H1 (cell line): ENCODE results near the gene VN1R5.

Source experiments
- CEBPB ChIP-seq: IDR thresholded peaks from 2 replicates; pipeline ENCODE4 v1.6.1; 2012; ENCODE audit warnings: low read depth, low read length
- EZH2 ChIP-seq: fragments of 200-600 bp; sonication (generic); IDR thresholded peaks from 2 replicates; pipeline ENCODE4 v1.7.1; 2012; ENCODE audit warnings: low read depth, mild to moderate bottlenecking, moderate library complexity, low read length, inconsistent platforms; ENCODE audit not compliant: severe bottlenecking
- MAFK ChIP-seq: IDR thresholded peaks from 2 replicates; pipeline ENCODE4 v1.6.1; 2012; ENCODE audit warnings: low read depth, mild to moderate bottlenecking, improper control_type of control experiment, low read length
- RAD21 ChIP-seq, 2 experiments: IDR thresholded peaks in 1 of 2; conservative IDR thresholded peaks in 1 of 2; 2 replicates each; pipeline ENCODE4 v1.6.1; 2011; ENCODE audit warnings: low read depth in 2 of 2, low read length in 2 of 2, improper control_type of control experiment in 1 of 2, inconsistent platforms in 1 of 2, mild to moderate bottlenecking in 1 of 2, moderate library complexity in 1 of 2
- SP1 ChIP-seq: IDR thresholded peaks from 2 replicates; pipeline ENCODE4 v1.6.1; 2011; ENCODE audit warnings: low read depth, low read length
- TAF1 ChIP-seq: IDR thresholded peaks from 2 replicates; pipeline ENCODE4 v1.6.1; 2011; ENCODE audit warnings: mild to moderate bottlenecking, low read depth, low read length
- YY1 ChIP-seq: IDR thresholded peaks from 2 replicates; pipeline ENCODE4 v1.6.1; 2011; ENCODE audit warnings: low read depth, mild to moderate bottlenecking, low read length
- TF ChIP-seq, protein P1 (sequence below), 3 experiments: IDR thresholded peaks; 1 replicate in 2 of 3; 2 replicates in 1 of 3; pipeline versions ENCODE4 v1.5.1 to v1.6.1; 2011; ENCODE audit warnings: low read length in 3 of 3, mild to moderate bottlenecking in 3 of 3, inconsistent platforms in 2 of 3, low read depth in 1 of 3, moderate library complexity in 1 of 3; ENCODE audit not compliant: insufficient read depth in 1 of 3; ENCODE audit errors: control extremely low read depth in 1 of 3

- TF ChIP-seq EZH2 (no peak), RAD21 (IDR thresholded peaks at IDR 0.05 in 1 of 2, conservative IDR thresholded peaks at IDR 0.05 in 1 of 2; ENCODE audit: low read depth in 2 of 2, low read length in 2 of 2) (no peak), MAFK (no peak), TAF1 (no peak), SP1 (no peak), CEBPB (no peak), YY1 (no peak)
- TF ChIP-seq, protein P1, sequence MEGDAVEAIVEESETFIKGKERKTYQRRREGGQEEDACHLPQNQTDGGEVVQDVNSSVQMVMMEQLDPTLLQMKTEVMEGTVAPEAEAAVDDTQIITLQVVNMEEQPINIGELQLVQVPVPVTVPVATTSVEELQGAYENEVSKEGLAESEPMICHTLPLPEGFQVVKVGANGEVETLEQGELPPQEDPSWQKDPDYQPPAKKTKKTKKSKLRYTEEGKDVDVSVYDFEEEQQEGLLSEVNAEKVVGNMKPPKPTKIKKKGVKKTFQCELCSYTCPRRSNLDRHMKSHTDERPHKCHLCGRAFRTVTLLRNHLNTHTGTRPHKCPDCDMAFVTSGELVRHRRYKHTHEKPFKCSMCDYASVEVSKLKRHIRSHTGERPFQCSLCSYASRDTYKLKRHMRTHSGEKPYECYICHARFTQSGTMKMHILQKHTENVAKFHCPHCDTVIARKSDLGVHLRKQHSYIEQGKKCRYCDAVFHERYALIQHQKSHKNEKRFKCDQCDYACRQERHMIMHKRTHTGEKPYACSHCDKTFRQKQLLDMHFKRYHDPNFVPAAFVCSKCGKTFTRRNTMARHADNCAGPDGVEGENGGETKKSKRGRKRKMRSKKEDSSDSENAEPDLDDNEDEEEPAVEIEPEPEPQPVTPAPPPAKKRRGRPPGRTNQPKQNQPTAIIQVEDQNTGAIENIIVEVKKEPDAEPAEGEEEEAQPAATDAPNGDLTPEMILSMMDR (IDR thresholded peaks at IDR 0.05; ENCODE audit: control extremely low read depth in 1 of 3, insufficient read depth in 1 of 3, low read depth in 1 of 3, low read length in 3 of 3), result no peak
Observed at GRCh38 chr1:247211339-247211738, 44.5 kb upstream of the VN1R5 start.
